Measurements from ENCODE around the gene HES6.
"Not testable (repeated sequence)": the region's sequence is repeated elsewhere in the genome, so short reads cannot be mapped to it uniquely, and the experiment has no call there.

Gene HES6, protein sequence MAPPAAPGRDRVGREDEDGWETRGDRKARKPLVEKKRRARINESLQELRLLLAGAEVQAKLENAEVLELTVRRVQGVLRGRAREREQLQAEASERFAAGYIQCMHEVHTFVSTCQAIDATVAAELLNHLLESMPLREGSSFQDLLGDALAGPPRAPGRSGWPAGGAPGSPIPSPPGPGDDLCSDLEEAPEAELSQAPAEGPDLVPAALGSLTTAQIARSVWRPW

GRCh38 chr2:238239863-238240756 is at the start of gene HES6:
HES6 (minus strand) TSS chr2:238240038; CDS start chr2:238239905, 133 bp downstream.
- DNase-seq, result peak; percentile 5 to 73

DNA sequence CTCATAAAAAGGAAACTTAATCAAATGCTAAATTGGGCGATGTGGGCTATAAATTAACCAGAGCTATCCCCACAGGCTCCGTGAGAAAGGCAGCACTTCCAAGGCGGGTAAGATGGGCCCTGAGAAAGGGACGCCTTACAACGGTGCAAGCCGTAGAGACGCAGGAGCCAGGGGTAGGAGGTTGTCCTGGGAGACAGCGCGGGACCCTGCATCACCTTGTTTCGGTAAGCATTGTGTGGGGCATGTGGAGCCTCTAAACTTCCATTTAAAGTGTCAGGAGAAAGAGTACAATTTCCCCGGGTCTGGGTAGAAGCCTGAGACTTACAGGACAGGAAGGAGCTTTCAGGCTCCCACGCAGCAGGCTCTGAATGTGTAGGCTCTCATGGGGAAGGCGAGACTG is 49.7 kb upstream of the HES6 start:
- DNase-seq, result no peak

DNA sequence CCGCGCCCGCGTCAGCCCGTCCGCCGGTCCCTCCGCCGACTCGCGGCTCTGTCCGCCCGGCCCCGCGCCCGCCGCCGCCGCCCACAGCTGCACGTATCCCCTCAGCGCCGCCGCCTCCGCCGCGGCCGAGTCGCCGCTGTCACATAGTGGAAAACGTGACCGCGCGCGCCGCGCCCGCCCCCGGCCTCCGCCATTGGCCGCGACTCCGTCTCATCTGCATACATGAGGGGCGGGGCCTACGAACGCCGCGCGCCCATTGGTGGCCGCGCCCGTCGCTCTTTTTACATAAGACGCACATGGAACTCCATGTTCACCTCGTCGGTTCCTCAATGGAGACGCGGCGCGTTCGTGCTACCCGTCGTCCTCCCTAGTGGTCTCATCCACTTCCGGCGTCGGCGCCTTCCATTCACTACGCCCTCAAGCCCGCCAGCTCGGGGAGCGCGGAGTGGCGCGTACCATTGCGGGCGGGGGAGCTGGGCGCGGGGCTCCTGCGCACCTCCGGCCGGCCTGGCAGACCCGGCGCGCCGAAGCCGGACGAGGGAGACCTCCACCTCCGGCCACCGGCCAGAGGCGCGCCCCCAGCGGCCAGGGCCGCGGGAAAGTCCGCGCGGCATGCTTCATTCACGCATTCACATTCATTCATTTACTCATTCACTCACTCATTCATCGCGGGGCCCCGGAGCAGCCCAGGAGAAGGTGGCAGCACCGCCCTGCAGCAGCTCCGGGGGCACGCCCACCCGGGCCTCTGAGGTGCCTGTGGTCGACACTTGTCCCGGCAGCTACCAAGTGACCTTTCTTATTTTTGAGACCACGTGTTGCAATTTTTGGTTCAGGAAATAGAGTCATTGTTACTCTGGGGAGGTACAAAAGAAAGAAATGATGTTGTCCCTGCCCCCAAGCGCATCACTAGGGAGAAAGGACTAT is 49.1 kb upstream of the HES6 start:
- DNase-seq, result peak; percentile 86 to 93

GRCh38 chr2:238287737-238288649 is 48.2 kb upstream of the HES6 start, which contains the start of gene PER2:
PER2 (minus strand) TSS chr2:238288610; CDS start chr2:238277936, 10,674 bp downstream.
- DNase-seq, result peak; percentile 64 to 76

- no peak for DNase-seq
These were observed 47.3 kb upstream of the HES6 start for GRCh38 chr2:238286987-238287736.

GRCh38 chr2:238286551-238286950 is 46.7 kb upstream of the HES6 start:
- DNase-seq, result no peak

GRCh38 chr2:238286095-238286494 is 46.3 kb upstream of the HES6 start:
- no peak for DNase-seq

- no peak for DNase-seq
These were observed 45.8 kb upstream of the HES6 start for GRCh38 chr2:238285653-238286082.

- DNase-seq, result no peak
These were observed 45.1 kb upstream of the HES6 start for GRCh38 chr2:238284802-238285515.

DNA sequence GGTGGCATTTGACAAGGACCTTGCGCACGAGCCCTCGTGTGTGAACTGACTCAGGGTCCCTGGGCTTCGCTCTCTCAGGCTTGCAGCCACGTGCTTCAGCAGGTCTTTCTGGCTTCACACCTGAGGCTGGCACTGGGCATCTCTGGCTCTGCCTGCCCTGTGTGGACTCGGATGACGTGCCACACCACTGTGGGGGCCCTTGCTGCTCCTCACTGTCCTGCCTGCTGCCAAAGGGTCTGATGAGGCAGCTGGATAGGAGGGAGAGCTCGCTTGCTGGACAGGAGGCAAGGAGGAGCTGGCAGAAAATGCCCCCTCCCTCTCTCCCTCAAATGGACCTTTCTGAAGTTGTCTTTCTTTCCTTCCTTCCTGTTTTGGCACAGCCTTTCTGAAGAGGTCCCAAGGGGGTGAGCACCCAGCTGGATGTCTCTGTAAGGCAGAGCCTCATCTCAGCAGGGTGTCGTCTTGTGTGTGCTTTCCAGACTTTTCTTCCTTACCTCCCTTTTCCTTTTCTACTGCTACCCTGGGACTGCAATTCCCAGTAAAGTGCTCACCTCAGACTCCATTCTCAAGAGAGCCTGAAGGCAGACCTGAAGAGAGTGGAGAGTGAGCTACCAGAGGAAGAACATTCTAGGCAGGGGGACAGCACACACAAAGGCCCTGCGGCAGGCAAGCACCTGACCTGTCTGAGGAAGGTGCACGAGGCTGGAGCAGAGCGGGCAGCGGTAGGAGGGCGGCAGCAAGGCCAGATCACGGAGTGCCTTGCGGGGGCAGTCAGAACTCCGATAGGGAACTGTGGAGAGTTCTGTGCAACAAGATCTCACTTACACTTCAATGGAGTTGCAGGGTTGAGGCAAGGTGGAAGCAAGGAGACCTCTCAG is 43.3 kb upstream of the HES6 start:
- no peak for DNase-seq

- no peak for DNase-seq
These were observed 42.1 kb upstream of the HES6 start for GRCh38 chr2:238281826-238282480.

- DNase-seq, result no peak
These were observed 40.4 kb upstream of the HES6 start for GRCh38 chr2:238280083-238280825.

DNA sequence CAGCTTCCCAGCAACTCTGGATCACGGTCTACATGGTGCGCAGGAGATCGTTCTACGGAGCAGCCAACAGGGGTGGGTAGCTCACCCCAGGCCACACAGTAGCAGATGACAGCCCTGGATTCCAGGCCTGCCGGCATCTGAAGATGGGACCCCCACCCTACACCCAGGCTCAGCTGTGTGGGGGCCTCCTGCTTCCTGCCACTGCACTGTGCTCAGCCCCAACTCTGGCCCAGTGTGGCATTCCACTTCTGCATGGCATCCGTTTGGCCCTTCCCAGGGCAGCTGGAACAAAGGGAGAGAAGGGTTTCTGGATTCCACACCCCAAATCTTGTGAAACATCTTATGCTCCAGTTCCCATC is 39.5 kb upstream of the HES6 start:
- no peak for DNase-seq

DNA sequence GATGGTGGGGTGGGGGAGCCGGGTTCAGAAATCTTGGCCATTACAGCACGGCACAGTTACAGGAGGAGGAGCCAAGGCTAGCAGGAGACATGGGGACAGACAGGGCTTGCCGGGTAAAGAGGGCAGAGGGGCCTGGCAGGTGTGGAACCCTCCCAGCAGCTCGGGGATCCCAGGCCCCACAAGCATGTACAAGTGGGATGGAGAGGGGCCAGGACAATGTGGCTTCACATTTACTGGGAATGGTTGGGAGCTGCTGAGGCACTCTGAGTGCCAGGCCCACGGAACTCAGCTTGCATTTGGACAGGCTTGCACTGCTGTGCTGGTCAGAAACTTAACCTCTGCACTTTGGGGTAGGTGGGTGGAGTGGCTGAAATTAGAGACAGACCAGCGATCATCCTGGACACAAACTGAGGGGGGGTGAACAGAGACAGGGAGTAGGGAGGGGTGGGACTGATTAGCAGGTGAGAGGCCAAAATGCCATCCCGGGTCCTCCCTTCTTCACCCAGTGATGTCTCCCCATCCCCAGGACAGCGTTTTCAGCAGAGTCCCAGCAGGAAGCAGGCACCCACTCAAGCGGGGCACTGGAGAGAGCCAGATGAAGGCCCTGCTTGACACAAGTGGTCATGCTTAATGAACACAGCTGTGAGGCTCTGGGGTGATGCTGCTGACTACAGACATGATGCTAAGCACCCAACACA is 38.9 kb upstream of the HES6 start:
- DNase-seq, result no peak

DNA sequence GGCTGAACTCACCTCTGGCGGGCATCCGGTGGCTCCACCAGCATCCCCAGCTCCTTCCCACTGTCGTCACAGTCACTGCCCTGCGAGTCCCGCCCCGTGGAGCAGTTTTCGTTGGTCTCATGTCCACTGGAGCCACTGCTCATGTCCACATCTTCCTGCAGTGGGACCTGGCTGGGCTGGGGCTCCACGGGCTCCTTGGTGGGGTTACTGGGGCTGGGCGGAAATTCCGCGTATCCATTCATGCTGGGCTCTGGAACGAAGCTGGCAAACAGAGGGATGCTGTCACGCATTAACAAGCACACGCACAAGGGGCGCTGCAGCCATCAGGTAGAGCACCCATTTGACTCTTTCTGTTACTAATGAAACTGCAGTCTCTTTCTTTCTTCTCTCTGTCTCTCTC is 37.9 kb upstream of the HES6 start:
- no peak for DNase-seq

GRCh38 chr2:238274152-238274865 is 34.5 kb upstream of the HES6 start:
- DNase-seq, result no peak

GRCh38 chr2:238273433-238273832 is 33.6 kb upstream of the HES6 start:
- not testable (repeated sequence) for DNase-seq

Data from bone marrow (tissue), 2 donors.